ENCODE measurements around the gene WWOX. TPM values are rescaled to one million over a fixed set of nuclear protein-coding genes. Genes with fewer than 3 reads are reported as not detected.

Gene WWOX
- total and polyA plus RNA-seq, 2 donors (not counting 3 experiments of a cell fraction or from before 2014, with no cell fraction given) = 6.2 to 12.5 TPM

DNA sequence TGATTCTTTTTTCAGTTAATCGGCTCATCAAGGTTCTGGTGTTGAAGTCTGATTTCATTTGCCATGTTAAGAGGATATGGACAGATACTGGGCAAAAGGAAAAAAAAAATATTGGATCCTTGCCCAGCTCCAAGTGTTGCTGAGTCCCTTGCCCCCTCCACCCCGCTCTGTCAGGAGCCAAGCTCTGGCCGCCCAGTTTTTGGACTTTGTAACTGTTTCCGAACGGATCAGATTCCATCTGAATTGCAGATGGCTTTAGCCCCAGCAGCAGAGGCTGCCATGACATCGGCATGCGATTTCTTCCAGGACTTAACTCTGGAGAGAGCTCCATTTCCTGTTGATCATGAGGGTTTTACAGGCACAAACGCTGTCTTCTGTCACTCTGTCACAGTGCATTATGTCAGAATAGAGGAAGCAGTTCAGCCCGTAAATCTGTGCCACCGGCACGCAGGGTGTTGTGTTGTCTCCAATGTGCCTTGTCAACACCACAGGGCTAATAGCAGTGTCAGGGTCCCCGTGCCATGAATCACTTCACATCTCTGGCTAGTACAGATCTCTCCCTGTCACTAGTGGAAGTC, 885.5 kb downstream of the WWOX start:
- Histone ChIP-seq H3K27me3 (ENCODE audit: control insufficient read depth in 2 of 2, insufficient read depth in 2 of 2, low read length in 2 of 2) (no peaks in the 10 kb centered on the region), H3K9me3 (replicated peaks; ENCODE audit: control insufficient read depth, insufficient read depth, low read length) (peaks cover 4% of the 10 kb centered on the region), H3K9me1 (replicated peaks; ENCODE audit: control insufficient read depth, extremely low read depth, insufficient read depth, low read length) (no peaks in the 10 kb centered on the region), H3K4me2 (ENCODE audit: insufficient read depth, low read length) (no peak overlapping the region), H3K9ac (replicated peaks; ENCODE audit: extremely low read depth, insufficient read depth, low read length) (no peak overlapping the region), H3K4me1 (ENCODE audit: control insufficient read depth, extremely low read depth, insufficient read depth, low read length) (no peaks in the 10 kb centered on the region), H3K27ac (ENCODE audit: insufficient read depth, low read depth, low read length) (no peak overlapping the region), H3K4me3 (replicated peaks in 1 of 3; ENCODE audit: insufficient read depth in 1 of 3, low read depth in 1 of 3, low read length in 3 of 3) (no peak overlapping the region), H4K20me1 (replicated peaks; ENCODE audit: control insufficient read depth, extremely low read depth, insufficient read depth, low read length) (no peaks in the 10 kb centered on the region), H3K79me2 (ENCODE audit: control insufficient read depth, insufficient read depth, low read length) (no peaks in the 10 kb centered on the region), H2AFZ (ENCODE audit: low read depth, low read length) (no peak overlapping the region), H3K36me3 (ENCODE audit: control insufficient read depth in 2 of 2, extremely low read depth in 1 of 2, insufficient read depth in 2 of 2, low read length in 2 of 2) (no peaks in the 10 kb centered on the region)
- ChIA-PET POLR2A (no interaction called here), CTCF (no interaction called here)
- no TSS peak for BruUV-seq (replicated peaks)
- intact Hi-C loops (cut with micrococcal nuclease) = no loop called here
- FAIRE-seq (no peak), DNase-seq (ENCODE audit: low read depth, low spot score) (no peak)
- dilution Hi-C loops (cut with MboI; ENCODE audit: extremely low pct_ligation_motif_present, low sequenced_read_pairs) = no loop called here
- TF ChIP-seq, protein P1, sequence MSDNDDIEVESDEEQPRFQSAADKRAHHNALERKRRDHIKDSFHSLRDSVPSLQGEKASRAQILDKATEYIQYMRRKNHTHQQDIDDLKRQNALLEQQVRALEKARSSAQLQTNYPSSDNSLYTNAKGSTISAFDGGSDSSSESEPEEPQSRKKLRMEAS (IDR thresholded peaks at IDR 0.05; ENCODE audit: insufficient read depth, insufficient read length) = no peak
- no peak for TF ChIP-seq JUN (IDR thresholded peaks at IDR 0.05; ENCODE audit: borderline replicate concordance, insufficient read depth, insufficient read length, low read depth)
- no peak for TF ChIP-seq POLR2A (IDR thresholded peaks at IDR 0.05; ENCODE audit: low read depth, low read length)
- TF ChIP-seq POLR2AphosphoS5 (IDR thresholded peaks at IDR 0.05; ENCODE audit: insufficient read depth, low read depth, low read length) = no peak
- TF ChIP-seq GATA2 (IDR thresholded peaks at IDR 0.05; ENCODE audit: insufficient read depth, insufficient read length, low read depth, low read length) = no peak
- TF ChIP-seq FOS (IDR thresholded peaks at IDR 0.05; ENCODE audit: borderline replicate concordance, insufficient read depth, low read length) = no peak
- TF ChIP-seq, protein P2, sequence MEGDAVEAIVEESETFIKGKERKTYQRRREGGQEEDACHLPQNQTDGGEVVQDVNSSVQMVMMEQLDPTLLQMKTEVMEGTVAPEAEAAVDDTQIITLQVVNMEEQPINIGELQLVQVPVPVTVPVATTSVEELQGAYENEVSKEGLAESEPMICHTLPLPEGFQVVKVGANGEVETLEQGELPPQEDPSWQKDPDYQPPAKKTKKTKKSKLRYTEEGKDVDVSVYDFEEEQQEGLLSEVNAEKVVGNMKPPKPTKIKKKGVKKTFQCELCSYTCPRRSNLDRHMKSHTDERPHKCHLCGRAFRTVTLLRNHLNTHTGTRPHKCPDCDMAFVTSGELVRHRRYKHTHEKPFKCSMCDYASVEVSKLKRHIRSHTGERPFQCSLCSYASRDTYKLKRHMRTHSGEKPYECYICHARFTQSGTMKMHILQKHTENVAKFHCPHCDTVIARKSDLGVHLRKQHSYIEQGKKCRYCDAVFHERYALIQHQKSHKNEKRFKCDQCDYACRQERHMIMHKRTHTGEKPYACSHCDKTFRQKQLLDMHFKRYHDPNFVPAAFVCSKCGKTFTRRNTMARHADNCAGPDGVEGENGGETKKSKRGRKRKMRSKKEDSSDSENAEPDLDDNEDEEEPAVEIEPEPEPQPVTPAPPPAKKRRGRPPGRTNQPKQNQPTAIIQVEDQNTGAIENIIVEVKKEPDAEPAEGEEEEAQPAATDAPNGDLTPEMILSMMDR (IDR thresholded peaks at IDR 0.05; ENCODE audit: extremely low read depth in 1 of 2, insufficient read depth in 1 of 2, low read depth in 1 of 2, low read length in 2 of 2) = no peak
- TF ChIP-seq MYC (IDR thresholded peaks at IDR 0.05; ENCODE audit: low read depth, low read length) = no peak
- no peak for TF ChIP-seq EZH2 (IDR thresholded peaks at IDR 0.05; ENCODE audit: borderline replicate concordance, low read depth, low read length, severe bottlenecking)
